WTC11 (cell line): Measurements from ENCODE around the gene FAM168B. TPM values are rescaled to one million over a fixed set of nuclear protein-coding genes. Genes with fewer than 3 reads are reported as not detected.
A peak's percentile ranks its signal among the peaks of the same experiment; 100 is the strongest.
"Not testable (repeated sequence)": the region's sequence is repeated elsewhere in the genome, so short reads cannot be mapped to it uniquely, and the experiment has no call there.

Source experiments
- ATAC-seq: fragments of 200-7000 bp; cut with Tn5 transposase; 2 replicates; pipeline ENCODE4 v1.10.0; 2021; ENCODE audit warnings: mild to moderate bottlenecking, moderate library complexity
- CTCF ChIA-PET: fragments of 300-600 bp; sonication (Branson Sonifier 250); formaldehyde crosslinking; loops from one replicate; lab custom pipeline; 2021; ENCODE audit warnings: antibody characterized with exemption; lab: Charles Lee
- POLR2A ChIA-PET: fragments of 350-600 bp; sonication (Branson Sonifier 250); formaldehyde crosslinking; loops from one replicate; lab custom pipeline; 2021; ENCODE audit warnings: antibody characterized with exemption; lab: Charles Lee
- DNase-seq: peaks from one replicate; pipeline ENCODE4 v3.0.0; 2021; ENCODE audit warnings: low spot score
- H3K27ac Mint-ChIP-seq: 2 replicates; pipeline ENCODE4 v1.8.0; 2021; ENCODE audit warnings: mixed read lengths
- H3K27me3 Mint-ChIP-seq: 2 replicates; pipeline ENCODE4 v1.8.0; 2021; ENCODE audit warnings: low read depth, mild to moderate bottlenecking, moderate library complexity, mixed read lengths
- H3K36me3 Mint-ChIP-seq: 2 replicates; pipeline ENCODE4 v1.8.0; 2021; ENCODE audit warnings: mixed read lengths
- H3K4me1 Mint-ChIP-seq: 2 replicates; pipeline ENCODE4 v1.8.0; 2022; ENCODE audit warnings: mixed read lengths
- H3K4me3 Mint-ChIP-seq: 2 replicates; pipeline ENCODE4 v1.8.0; 2021; ENCODE audit warnings: mild to moderate bottlenecking, moderate library complexity, mixed read lengths
- H3K9me3 Mint-ChIP-seq: 2 replicates; pipeline ENCODE4 v1.8.0; 2021; ENCODE audit warnings: mixed read lengths
- AFF4 ChIP-seq: sonication (generic); formaldehyde crosslinking; IDR thresholded peaks from 2 replicates; pipeline ENCODE4 v1.8.1; 2023; ENCODE audit warnings: mild to moderate bottlenecking, missing genetic modification reagents, borderline replicate concordance
- ATF6 ChIP-seq: sonication (generic); formaldehyde crosslinking; IDR thresholded peaks from 2 replicates; pipeline ENCODE4 v1.8.1; 2023; ENCODE audit warnings: mild to moderate bottlenecking, missing genetic modification reagents
- ELF4 ChIP-seq: sonication (generic); formaldehyde crosslinking; IDR thresholded peaks from 2 replicates; pipeline ENCODE4 v1.8.1; 2022; ENCODE audit warnings: low read depth, mild to moderate bottlenecking, moderate library complexity, missing genetic modification reagents
- ESRRA ChIP-seq: sonication (generic); formaldehyde crosslinking; IDR thresholded peaks from 2 replicates; pipeline ENCODE4 v1.8.1; 2022; ENCODE audit warnings: mild to moderate bottlenecking, missing genetic modification reagents, borderline replicate concordance
- KAT7 ChIP-seq: sonication (generic); formaldehyde crosslinking; IDR thresholded peaks from 2 replicates; pipeline ENCODE4 v1.8.1; 2023; ENCODE audit warnings: missing genetic modification reagents, mild to moderate bottlenecking, borderline replicate concordance
- MAX ChIP-seq: sonication (generic); formaldehyde crosslinking; IDR thresholded peaks from 2 replicates; pipeline ENCODE4 v1.8.0; 2022; ENCODE audit warnings: mild to moderate bottlenecking, missing genetic modification reagents
- MXD4 ChIP-seq: fragments of 250-450 bp; sonication (Bioruptor Pico); IDR thresholded peaks from 2 replicates; pipeline ENCODE4 v1.8.0; 2021; ENCODE audit warnings: mild to moderate bottlenecking, moderate library complexity, borderline replicate concordance
- NFATC4 ChIP-seq: fragments of 250-450 bp; sonication (Bioruptor Pico); IDR thresholded peaks from 2 replicates; pipeline ENCODE4 v1.9.0; 2021; ENCODE audit warnings: mild to moderate bottlenecking
- NFE2L1 ChIP-seq: sonication (generic); formaldehyde crosslinking; IDR thresholded peaks from 2 replicates; pipeline ENCODE4 v1.8.1; 2023; ENCODE audit warnings: missing genetic modification reagents
- NR2C2 ChIP-seq: sonication (generic); formaldehyde crosslinking; IDR thresholded peaks from 2 replicates; pipeline ENCODE4 v1.8.0; 2022; ENCODE audit warnings: mild to moderate bottlenecking, missing genetic modification reagents
- PRRX2 ChIP-seq: fragments of 250-450 bp; sonication (Bioruptor Pico); IDR thresholded peaks from 2 replicates; pipeline ENCODE4 v1.8.0; 2021; ENCODE audit warnings: mild to moderate bottlenecking
- SMAD3 ChIP-seq: sonication (generic); formaldehyde crosslinking; IDR thresholded peaks from 2 replicates; pipeline ENCODE4 v1.8.0; 2022; ENCODE audit warnings: missing genetic modification reagents, mild to moderate bottlenecking, borderline replicate concordance
- SMAD4 ChIP-seq: sonication (generic); formaldehyde crosslinking; IDR thresholded peaks from 2 replicates; pipeline ENCODE4 v1.8.0; 2022; ENCODE audit warnings: mild to moderate bottlenecking, missing genetic modification reagents
- TP53 ChIP-seq: sonication (generic); formaldehyde crosslinking; IDR thresholded peaks from 2 replicates; pipeline ENCODE4 v1.8.1; 2023; ENCODE audit warnings: mild to moderate bottlenecking, missing genetic modification reagents
- USF1 ChIP-seq: sonication (generic); formaldehyde crosslinking; IDR thresholded peaks from 2 replicates; pipeline ENCODE4 v1.8.0; 2022; ENCODE audit warnings: mild to moderate bottlenecking, missing genetic modification reagents
- ZNF263 ChIP-seq: sonication (generic); formaldehyde crosslinking; IDR thresholded peaks from 2 replicates; pipeline ENCODE4 v1.8.1; 2022; ENCODE audit warnings: low read depth, mild to moderate bottlenecking, moderate library complexity, missing genetic modification reagents
- ZNF671 ChIP-seq: fragments of 250-450 bp; sonication (Bioruptor Pico); IDR thresholded peaks from 2 replicates; pipeline ENCODE4 v1.8.0; 2021; ENCODE audit warnings: mild to moderate bottlenecking
- total RNA-seq: library from RNA; stranded (reverse); gene quantifications from 3 replicates; pipeline ENCODE4 v1.2.3, GENCODE V29; 2021
- TF ChIP-seq, protein P1 (sequence below): sonication (generic); formaldehyde crosslinking; IDR thresholded peaks from 2 replicates; pipeline ENCODE4 v1.8.1; 2023; ENCODE audit warnings: mild to moderate bottlenecking, missing genetic modification reagents

The FAM168B gene
- total RNA-seq, 1 experiment from 2014 or later, result 63.9 TPM

DNA sequence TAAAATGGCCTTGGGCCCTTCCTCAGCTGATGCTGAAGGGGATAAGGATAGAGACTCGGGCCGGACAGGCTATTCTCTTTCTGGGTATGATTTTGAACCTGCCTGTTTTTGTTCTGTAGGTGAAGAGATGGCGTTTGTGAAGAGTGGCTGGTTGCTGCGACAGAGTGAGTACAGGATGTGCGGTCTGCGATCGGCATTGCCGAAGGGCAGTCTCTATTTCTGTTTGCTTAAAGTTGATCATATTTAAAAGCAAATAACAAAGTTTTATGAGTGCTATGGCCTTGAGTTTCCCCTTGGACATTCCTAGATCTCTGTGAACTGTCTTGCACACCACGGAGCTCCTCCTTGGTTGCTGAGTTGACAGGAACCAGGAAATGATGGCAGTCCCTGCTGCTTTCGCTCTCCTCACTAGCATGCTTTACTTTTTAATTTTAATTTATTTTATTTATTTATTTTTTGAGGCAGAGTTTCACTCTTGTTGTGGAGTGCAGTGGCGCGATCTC, 27.6 kb upstream of the FAM168B start:
- ChIA-PET POLR2A (interaction anchor here (0.6 kb wide), 1 partner anchor 8 kb away, joined by 4 read pairs; no protein-coding TSS in a partner anchor), CTCF (no interaction called here)
- no peaks in the 10 kb centered on the region for H3K27me3 Mint-ChIP-seq
- peak overlapping the region; percentile 65; the same call in 1 of the 2 replicates for H3K27ac Mint-ChIP-seq
- no peak overlapping the region for H3K4me3 Mint-ChIP-seq
- DNase-seq (no peak), ATAC-seq (no peak)
- H3K4me1 Mint-ChIP-seq, result peaks cover 3% of the 10 kb centered on the region
- TF ChIP-seq ZNF263 (CRISPR knock-in tag) (no peak), NFE2L1 (CRISPR knock-in tag) (no peak), ZNF671 (CRISPR knock-in tag) (no peak)
- H3K9me3 Mint-ChIP-seq, result no peaks in the 10 kb centered on the region
- H3K36me3 Mint-ChIP-seq, result peaks cover 38% of the 10 kb centered on the region

DNA sequence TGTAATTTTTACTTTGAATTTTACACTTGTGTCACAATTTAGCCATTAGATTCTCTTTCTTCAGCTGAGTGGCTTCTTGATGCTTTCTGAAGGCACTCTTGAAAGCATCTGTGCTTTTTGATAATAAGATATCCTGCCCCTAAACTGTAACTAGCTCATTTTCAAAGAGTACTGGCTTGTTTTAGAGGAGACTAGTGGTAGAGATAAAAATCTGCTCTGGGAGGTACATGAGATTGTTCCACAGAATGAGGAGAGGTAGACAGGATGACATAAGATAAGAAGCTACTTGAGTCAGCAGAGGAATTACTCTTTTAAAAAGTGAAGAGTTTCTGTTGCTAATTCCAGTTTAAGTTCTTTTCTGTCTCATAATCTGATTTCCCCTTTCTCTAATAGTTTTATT, 22.5 kb upstream of the FAM168B start:
- Mint-ChIP-seq H3K27ac (no peak overlapping the region), H3K9me3 (peaks cover 7% of the 10 kb centered on the region), H3K4me1 (peaks cover 42% of the 10 kb centered on the region), H3K4me3 (no peak overlapping the region), H3K27me3 (no peaks in the 10 kb centered on the region), H3K36me3 (peaks cover 23% of the 10 kb centered on the region)
- POLR2A ChIA-PET, result no interaction called here
- ATAC-seq, result no peak
- TF ChIP-seq ELF4 (CRISPR knock-in tag) (no peak), KAT7 (CRISPR knock-in tag) (no peak), PRRX2 (CRISPR knock-in tag) (no peak), MAX (CRISPR knock-in tag) (no peak), NR2C2 (CRISPR knock-in tag) (no peak), SMAD3 (no peak)
- TF ChIP-seq, protein P1, sequence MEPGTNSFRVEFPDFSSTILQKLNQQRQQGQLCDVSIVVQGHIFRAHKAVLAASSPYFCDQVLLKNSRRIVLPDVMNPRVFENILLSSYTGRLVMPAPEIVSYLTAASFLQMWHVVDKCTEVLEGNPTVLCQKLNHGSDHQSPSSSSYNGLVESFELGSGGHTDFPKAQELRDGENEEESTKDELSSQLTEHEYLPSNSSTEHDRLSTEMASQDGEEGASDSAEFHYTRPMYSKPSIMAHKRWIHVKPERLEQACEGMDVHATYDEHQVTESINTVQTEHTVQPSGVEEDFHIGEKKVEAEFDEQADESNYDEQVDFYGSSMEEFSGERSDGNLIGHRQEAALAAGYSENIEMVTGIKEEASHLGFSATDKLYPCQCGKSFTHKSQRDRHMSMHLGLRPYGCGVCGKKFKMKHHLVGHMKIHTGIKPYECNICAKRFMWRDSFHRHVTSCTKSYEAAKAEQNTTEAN (CRISPR knock-in tag), result no peak
- CTCF ChIA-PET, result no interaction called here
- no peak for DNase-seq

GRCh38 chr2:131114950-131115349, 21.7 kb upstream of the FAM168B start:
- DNase-seq, H3K4me3 Mint-ChIP-seq, H3K27ac Mint-ChIP-seq, ATAC-seq, H3K9me3 Mint-ChIP-seq, CTCF ChIA-PET, H3K27me3 Mint-ChIP-seq, POLR2A ChIA-PET: not testable (repeated sequence)
- Mint-ChIP-seq H3K4me1 (peaks cover 48% of the 10 kb centered on the region), H3K36me3 (peaks cover 19% of the 10 kb centered on the region)

- no peak for DNase-seq
- POLR2A ChIA-PET, result no interaction called here
- Mint-ChIP-seq H3K4me3 (no peak overlapping the region), H3K36me3 (peaks cover 24% of the 10 kb centered on the region), H3K9me3 (peaks cover 7% of the 10 kb centered on the region), H3K27ac (peak overlapping the region; percentile 64), H3K27me3 (no peaks in the 10 kb centered on the region), H3K4me1 (peaks cover 48% of the 10 kb centered on the region)
- ATAC-seq, result no peak
- CTCF ChIA-PET, result no interaction called here
- TF ChIP-seq USF1, result no peak
- TF ChIP-seq TP53 (CRISPR knock-in tag), result no peak
- TF ChIP-seq NFE2L1 (CRISPR knock-in tag), result no peak
- no peak for TF ChIP-seq ESRRA
- no peak for TF ChIP-seq MXD4 (CRISPR knock-in tag)
- no peak for TF ChIP-seq PRRX2 (CRISPR knock-in tag)
- TF ChIP-seq AFF4 (CRISPR knock-in tag), result no peak
- no peak for TF ChIP-seq NR2C2 (CRISPR knock-in tag)
- TF ChIP-seq ATF6, result no peak
- TF ChIP-seq NFATC4 (CRISPR knock-in tag), result no peak
- TF ChIP-seq SMAD4 (CRISPR knock-in tag), result no peak
Measured at GRCh38 chr2:131113566-131114227, 20.4 kb upstream of the FAM168B start.
